Gastroesophageal sphincter (tissue), 3 donors: ENCODE measurements around the gene BRD1.
"Not testable (repeated sequence)": the region's sequence is repeated elsewhere in the genome, so short reads cannot be mapped to it uniquely, and the experiment has no call there.

Experiments
- POLR2A ChIP-seq, 2 donors: fragments of 450-650 bp; IDR thresholded peaks; one replicate each; pipeline ENCODE4 v1.6.1; 2017; ENCODE audit warnings: antibody characterized with exemption in 2 of 2, mild to moderate bottlenecking in 2 of 2, moderate library complexity in 1 of 2
- POLR2AphosphoS5 ChIP-seq: sonication (generic); formaldehyde crosslinking; IDR thresholded peaks from one replicate; pipeline ENCODE4 v1.6.1; 2017; ENCODE audit warnings: antibody characterized with exemption
- TF ChIP-seq, protein P1 (sequence below), 4 experiments: fragments of 200-600 bp in 2 of 4; fragments of 450-650 bp in 2 of 4; sonication (generic) in 1 of 4; IDR thresholded peaks; one replicate each; pipeline ENCODE4 v1.5.1; 2017 to 2019; ENCODE audit warnings: antibody characterized with exemption in 4 of 4, mild to moderate bottlenecking in 2 of 4, moderate library complexity in 2 of 4

DNA sequence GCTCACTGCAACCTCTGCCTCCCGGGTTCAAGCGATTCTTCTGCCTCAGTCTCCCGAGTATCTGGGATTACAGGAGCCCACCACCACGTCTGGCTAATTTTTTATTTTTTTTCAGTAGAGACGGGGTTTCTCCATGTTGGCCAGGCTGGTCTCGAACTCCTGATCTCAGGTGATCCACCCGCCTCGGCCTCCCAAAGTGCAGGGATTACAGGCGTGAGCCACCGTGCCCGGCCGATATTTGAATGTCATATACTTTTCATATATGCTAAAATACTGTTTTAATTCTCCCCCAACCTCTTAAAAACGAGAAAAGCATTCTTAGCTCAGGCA lies 24.9 kb upstream of the BRD1 start:
- not testable (repeated sequence) for TF ChIP-seq POLR2A (IDR thresholded peaks at IDR 0.05); POLR2AphosphoS5
- TF ChIP-seq, protein P1, sequence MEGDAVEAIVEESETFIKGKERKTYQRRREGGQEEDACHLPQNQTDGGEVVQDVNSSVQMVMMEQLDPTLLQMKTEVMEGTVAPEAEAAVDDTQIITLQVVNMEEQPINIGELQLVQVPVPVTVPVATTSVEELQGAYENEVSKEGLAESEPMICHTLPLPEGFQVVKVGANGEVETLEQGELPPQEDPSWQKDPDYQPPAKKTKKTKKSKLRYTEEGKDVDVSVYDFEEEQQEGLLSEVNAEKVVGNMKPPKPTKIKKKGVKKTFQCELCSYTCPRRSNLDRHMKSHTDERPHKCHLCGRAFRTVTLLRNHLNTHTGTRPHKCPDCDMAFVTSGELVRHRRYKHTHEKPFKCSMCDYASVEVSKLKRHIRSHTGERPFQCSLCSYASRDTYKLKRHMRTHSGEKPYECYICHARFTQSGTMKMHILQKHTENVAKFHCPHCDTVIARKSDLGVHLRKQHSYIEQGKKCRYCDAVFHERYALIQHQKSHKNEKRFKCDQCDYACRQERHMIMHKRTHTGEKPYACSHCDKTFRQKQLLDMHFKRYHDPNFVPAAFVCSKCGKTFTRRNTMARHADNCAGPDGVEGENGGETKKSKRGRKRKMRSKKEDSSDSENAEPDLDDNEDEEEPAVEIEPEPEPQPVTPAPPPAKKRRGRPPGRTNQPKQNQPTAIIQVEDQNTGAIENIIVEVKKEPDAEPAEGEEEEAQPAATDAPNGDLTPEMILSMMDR (IDR thresholded peaks at IDR 0.05) = not testable (repeated sequence)
